ENCODE results near the gene SLC9A1.

DNA sequence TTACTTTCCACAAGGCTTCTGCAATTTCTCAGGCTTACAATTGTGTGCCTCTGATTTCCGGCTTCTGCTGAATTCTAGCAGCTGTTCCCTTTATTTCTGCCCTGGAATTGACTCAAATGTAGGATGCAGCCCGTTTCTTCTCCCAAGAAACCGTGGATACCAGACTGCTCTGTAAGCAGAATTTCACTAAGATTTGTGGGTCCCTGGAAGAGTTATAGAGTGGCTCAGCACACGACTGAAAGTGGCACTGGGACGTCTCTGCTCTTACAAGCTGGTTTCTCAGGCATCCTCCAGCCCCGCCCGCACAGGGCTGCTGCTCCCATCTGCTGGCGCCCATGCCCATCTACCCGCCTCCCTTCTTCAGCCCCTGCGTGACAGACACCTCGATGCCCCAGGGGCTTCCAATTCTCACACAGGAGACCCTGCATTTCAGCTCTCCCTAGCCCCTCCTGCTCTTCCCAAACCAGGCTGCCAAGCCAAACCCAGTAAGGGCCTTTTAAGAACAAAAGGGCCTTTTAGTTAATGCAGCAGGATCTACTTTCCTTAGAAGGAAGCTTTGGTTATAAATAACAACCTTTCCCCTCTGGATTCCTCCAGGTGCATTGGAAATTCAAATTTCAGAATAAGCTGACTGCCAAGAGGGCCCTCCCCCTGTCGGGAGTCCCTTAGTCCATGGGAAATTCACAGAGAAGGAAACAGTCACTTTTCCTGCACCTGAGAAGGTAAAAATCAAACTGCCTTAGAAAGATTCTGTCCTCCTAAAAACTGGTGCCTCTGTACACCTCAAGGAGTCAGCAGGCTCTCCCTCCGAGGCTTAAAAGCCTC is 96.9 kb downstream of the SLC9A1 start:
- TF ChIP-seq EZH2 (IDR thresholded peaks at IDR 0.05; ENCODE audit: low read length) (no peak), CTCF (optimal IDR thresholded peaks at IDR 0.05 in 1 of 3, IDR thresholded peaks at IDR 0.05 in 1 of 3, conservative IDR thresholded peaks at IDR 0.05 in 1 of 3; ENCODE audit: extremely low read depth in 1 of 3, insufficient read depth in 2 of 3, low read length in 3 of 3) (no peak)

Measured in keratinocyte (primary cell).